Breast epithelium (tissue), 4 donors: ENCODE data around the gene WWOX. TPM values are rescaled to one million over a fixed set of nuclear protein-coding genes. Genes with fewer than 3 reads are reported as not detected.

Experiments
- DNase-seq, 2 donors: peaks; one replicate each; pipeline ENCODE4 v3.0.0-alpha.2; 2019; ENCODE audit warnings: low spot score in 2 of 2
- H3K27ac ChIP-seq, 2 donors: fragments of 200-600 bp; sonication (generic) in 1 of 2; one replicate each; pipeline ENCODE4 v1.5.1; 2016 to 2019; ENCODE audit warnings: mild to moderate bottlenecking in 1 of 2
- H3K27me3 ChIP-seq, 2 donors: fragments of 200-600 bp; sonication (generic) in 1 of 2; one replicate each; pipeline versions ENCODE4 v1.5.1 to v1.6.0; 2017 to 2019; ENCODE audit warnings: control low read depth in 1 of 2, mild to moderate bottlenecking in 1 of 2
- H3K36me3 ChIP-seq: fragments of 200-600 bp; one replicate; pipeline ENCODE4 v1.5.1; 2019
- H3K4me1 ChIP-seq, 2 donors: fragments of 200-600 bp; sonication (generic); one replicate each; pipeline ENCODE4 v1.5.1; 2016 to 2019; ENCODE audit warnings: control low read depth in 1 of 2
- H3K4me3 ChIP-seq, 3 donors: fragments of 200-600 bp; sonication (generic); 1 replicate in 2 of 3; 2 replicates in 1 of 3; pipeline ENCODE4 v1.5.1; 2016 to 2019; ENCODE audit warnings: mild to moderate bottlenecking in 3 of 3, moderate library complexity in 2 of 3
- H3K9me3 ChIP-seq, 2 donors: fragments of 200-600 bp; sonication (generic) in 1 of 2; one replicate each; pipeline ENCODE4 v1.5.1; 2016 to 2019; ENCODE audit warnings: control low read depth in 1 of 2
- POLR2A ChIP-seq: fragments of 450-650 bp; IDR thresholded peaks from one replicate; pipeline ENCODE4 v1.6.1; 2016; ENCODE audit warnings: antibody characterized with exemption, mild to moderate bottlenecking, moderate library complexity
- POLR2AphosphoS5 ChIP-seq, 3 donors: sonication (generic); formaldehyde crosslinking; IDR thresholded peaks; one replicate each; pipeline ENCODE4 v1.6.1; 2017; ENCODE audit warnings: antibody characterized with exemption in 3 of 3
- intact Hi-C: fragments of 100-400 bp; cut with DNase I; formaldehyde crosslinking; loops from one replicate; pipeline ENCODE4 v1.15.1; 2023; ENCODE audit warnings: low total_unique reads
- total RNA-seq, 3 donors: library from RNA; depleted of rRNA; stranded (reverse); fragments of >200 nt; gene quantifications; one replicate each; pipeline ENCODE4 v1.1.0, GENCODE V29; 2016
- TF ChIP-seq, protein P1 (sequence below), 3 donors: fragments of 450-650 bp; IDR thresholded peaks; one replicate each; pipeline ENCODE4 v1.5.1; 2016 to 2017; ENCODE audit warnings: antibody characterized with exemption in 3 of 3, mild to moderate bottlenecking in 3 of 3, moderate library complexity in 3 of 3

Gene WWOX
- total RNA-seq, 3 donors from 2014 or later: 42.9 to 73.6 (median 43.4) TPM

DNA sequence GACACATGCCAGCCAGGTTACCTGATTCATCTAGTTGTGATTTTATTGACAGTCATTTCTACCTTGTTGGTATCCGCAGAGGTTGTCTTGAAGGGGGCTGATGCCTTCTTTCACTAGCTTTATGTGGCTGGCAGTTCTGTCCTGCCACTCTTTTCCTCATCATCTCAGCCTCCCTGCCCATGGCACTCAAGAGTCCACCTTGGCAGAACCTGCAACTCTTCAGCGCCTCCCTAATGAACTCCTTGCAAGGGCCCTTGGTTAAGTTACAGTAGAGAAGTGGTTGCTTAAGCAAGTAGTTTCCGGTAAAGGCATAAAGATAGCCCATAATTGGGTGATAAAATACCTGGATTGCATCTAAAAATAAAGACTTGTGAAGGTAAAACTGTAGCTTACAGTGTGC lies 489.9 kb downstream of the WWOX start:
- TF ChIP-seq, protein P1, sequence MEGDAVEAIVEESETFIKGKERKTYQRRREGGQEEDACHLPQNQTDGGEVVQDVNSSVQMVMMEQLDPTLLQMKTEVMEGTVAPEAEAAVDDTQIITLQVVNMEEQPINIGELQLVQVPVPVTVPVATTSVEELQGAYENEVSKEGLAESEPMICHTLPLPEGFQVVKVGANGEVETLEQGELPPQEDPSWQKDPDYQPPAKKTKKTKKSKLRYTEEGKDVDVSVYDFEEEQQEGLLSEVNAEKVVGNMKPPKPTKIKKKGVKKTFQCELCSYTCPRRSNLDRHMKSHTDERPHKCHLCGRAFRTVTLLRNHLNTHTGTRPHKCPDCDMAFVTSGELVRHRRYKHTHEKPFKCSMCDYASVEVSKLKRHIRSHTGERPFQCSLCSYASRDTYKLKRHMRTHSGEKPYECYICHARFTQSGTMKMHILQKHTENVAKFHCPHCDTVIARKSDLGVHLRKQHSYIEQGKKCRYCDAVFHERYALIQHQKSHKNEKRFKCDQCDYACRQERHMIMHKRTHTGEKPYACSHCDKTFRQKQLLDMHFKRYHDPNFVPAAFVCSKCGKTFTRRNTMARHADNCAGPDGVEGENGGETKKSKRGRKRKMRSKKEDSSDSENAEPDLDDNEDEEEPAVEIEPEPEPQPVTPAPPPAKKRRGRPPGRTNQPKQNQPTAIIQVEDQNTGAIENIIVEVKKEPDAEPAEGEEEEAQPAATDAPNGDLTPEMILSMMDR (IDR thresholded peaks at IDR 0.05): no peak
- TF ChIP-seq POLR2A: no peak
- no peak for TF ChIP-seq POLR2AphosphoS5 (IDR thresholded peaks at IDR 0.05)
- no peaks in the 10 kb centered on the region for H3K36me3 ChIP-seq
- H3K27me3 ChIP-seq: no peaks in the 10 kb centered on the region
- H3K27ac ChIP-seq: no peak overlapping the region
- no peak for DNase-seq
- intact Hi-C loops: no loop called here
- H3K9me3 ChIP-seq: no peaks in the 10 kb centered on the region
- no peaks in the 10 kb centered on the region for H3K4me1 ChIP-seq
- H3K4me3 ChIP-seq: no peak overlapping the region

DNA sequence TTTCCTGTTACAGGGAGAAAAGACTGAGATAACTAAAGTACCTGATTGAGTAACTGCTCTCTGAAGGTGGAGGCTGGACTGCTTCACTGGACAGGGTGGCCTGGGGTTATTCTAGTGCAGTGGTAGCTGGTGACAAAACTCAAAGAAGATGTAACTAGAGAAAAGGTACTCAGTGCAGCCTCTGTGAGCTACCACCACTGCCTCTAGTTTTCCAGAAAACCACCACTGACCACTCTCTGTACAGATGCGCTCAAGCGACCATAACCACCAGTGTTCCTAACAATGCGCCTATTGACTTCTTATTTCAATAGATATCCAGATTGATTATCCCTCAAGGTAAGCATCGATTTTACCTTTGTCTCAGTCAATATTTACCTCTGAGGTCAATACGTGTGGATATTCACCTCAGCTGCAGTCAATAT lies 492.2 kb downstream of the WWOX start:
- Histone ChIP-seq H3K27ac (no peak overlapping the region), H3K27me3 (no peaks in the 10 kb centered on the region), H3K9me3 (no peaks in the 10 kb centered on the region), H3K4me1 (no peaks in the 10 kb centered on the region), H3K36me3 (no peaks in the 10 kb centered on the region), H3K4me3 (no peak overlapping the region)
- no peak for DNase-seq
- intact Hi-C loops: no loop called here
- TF ChIP-seq, protein P1 (IDR thresholded peaks at IDR 0.05): no peak
- TF ChIP-seq POLR2AphosphoS5 (IDR thresholded peaks at IDR 0.05) (no peak), POLR2A (no peak)

DNA sequence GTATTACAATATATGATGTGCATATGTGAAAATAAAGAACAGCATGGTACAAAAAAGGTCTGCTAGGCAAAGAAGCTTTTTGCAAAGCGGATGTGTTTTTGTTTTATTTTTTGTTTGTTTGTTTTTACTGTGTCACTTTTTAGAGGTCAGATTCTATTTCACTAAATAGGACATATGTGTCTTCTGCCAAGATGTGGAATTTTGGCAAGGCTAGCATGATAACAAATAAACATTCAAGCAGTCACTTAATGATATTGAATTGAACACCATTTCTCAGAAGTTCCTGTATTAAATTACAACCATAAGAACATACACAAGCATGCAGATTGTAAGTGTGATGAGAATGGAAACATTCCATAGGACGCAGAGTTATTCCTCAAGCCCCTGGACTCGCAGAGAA lies 492.7 kb downstream of the WWOX start:
- TF ChIP-seq, protein P1 (IDR thresholded peaks at IDR 0.05): no peak
- TF ChIP-seq POLR2A (no peak), POLR2AphosphoS5 (IDR thresholded peaks at IDR 0.05) (no peak)
- Histone ChIP-seq H3K27ac (no peak overlapping the region), H3K4me1 (no peaks in the 10 kb centered on the region), H3K36me3 (no peaks in the 10 kb centered on the region), H3K9me3 (no peaks in the 10 kb centered on the region), H3K27me3 (no peaks in the 10 kb centered on the region), H3K4me3 (no peak overlapping the region)
- intact Hi-C loops: no loop called here
- DNase-seq: no peak

DNA sequence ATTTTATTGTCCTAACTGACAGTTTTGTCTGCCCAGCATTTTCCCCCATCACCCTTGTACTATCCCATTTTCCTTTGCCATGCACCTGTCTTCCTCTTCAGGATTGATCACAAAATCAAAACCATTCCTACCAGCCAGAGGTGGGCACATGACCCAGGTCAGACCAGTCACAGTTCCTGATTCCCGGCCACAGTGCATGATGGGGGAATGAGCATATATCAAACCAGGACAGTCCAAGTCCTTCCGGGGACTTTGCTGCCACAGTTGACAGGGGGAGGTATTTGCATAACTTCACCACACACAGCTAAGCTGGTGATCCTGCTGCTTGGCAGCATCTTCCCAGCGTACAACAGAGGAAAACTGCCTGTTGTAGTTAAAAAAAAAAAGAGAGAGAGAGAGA lies 493.9 kb downstream of the WWOX start:
- H3K4me1 ChIP-seq: no peaks in the 10 kb centered on the region
- H3K27me3 ChIP-seq: no peaks in the 10 kb centered on the region
- no peak overlapping the region for H3K27ac ChIP-seq
- TF ChIP-seq POLR2AphosphoS5 (IDR thresholded peaks at IDR 0.05) (no peak), POLR2A (no peak)
- TF ChIP-seq, protein P1 (IDR thresholded peaks at IDR 0.05): no peak
- no peak overlapping the region for H3K4me3 ChIP-seq
- H3K9me3 ChIP-seq: no peaks in the 10 kb centered on the region
- intact Hi-C loops: no loop called here
- DNase-seq: no peak
- no peaks in the 10 kb centered on the region for H3K36me3 ChIP-seq

DNA sequence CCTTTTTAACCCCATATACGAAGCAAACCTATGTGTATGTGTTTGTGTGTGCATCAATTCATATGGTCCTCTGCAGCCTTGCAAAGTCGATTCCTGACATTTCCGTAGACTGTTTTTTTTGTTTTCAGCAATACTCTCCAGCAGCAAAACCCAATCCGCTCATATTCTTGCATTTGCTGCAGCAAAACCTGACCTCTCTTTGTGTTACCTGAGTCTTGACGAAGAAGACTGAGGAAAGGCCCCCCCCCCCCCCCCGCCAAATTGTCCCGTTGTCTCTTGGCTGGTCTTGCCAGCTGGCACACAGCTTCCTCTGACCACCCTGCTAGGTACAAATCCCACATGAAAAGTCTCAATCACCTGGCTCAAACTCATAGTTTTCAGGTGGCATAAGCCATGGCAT lies 494.7 kb downstream of the WWOX start:
- Histone ChIP-seq H3K27ac (no peak overlapping the region), H3K4me3 (no peak overlapping the region), H3K9me3 (no peaks in the 10 kb centered on the region), H3K36me3 (no peaks in the 10 kb centered on the region), H3K4me1 (no peaks in the 10 kb centered on the region), H3K27me3 (no peaks in the 10 kb centered on the region)
- TF ChIP-seq POLR2AphosphoS5 (IDR thresholded peaks at IDR 0.05): no peak
- TF ChIP-seq POLR2A: no peak
- TF ChIP-seq, protein P1 (IDR thresholded peaks at IDR 0.05): no peak
- intact Hi-C loops: no loop called here
- no peak for DNase-seq
